ENCODE data around the gene THBS2. TPM values are rescaled to one million over a fixed set of nuclear protein-coding genes. Genes with fewer than 3 reads are reported as not detected.
A peak's percentile ranks its signal among the peaks of the same experiment; 100 is the strongest.
"Not testable (repeated sequence)": the region's sequence is repeated elsewhere in the genome, so short reads cannot be mapped to it uniquely, and the experiment has no call there.

The THBS2 gene
- total RNA-seq, 1 experiment from 2014 or later = not detected

- DNase-seq (ENCODE audit: low spot score) = no peak
Observed at GRCh38 chr6:169273511-169273910, 19.9 kb upstream of the THBS2 start.

GRCh38 chr6:169271877-169272216, 18.2 kb upstream of the THBS2 start:
- DNase-seq (ENCODE audit: low spot score) = no peak

GRCh38 chr6:169271158-169271876, 17.7 kb upstream of the THBS2 start:
- no peak for DNase-seq (ENCODE audit: low spot score)

GRCh38 chr6:169270077-169270380, 16.4 kb upstream of the THBS2 start:
- DNase-seq (ENCODE audit: low spot score) = not testable (repeated sequence)

- no peak for DNase-seq (ENCODE audit: low spot score)
Observed at GRCh38 chr6:169269180-169270076, 15.8 kb upstream of the THBS2 start.

- no peak for DNase-seq (ENCODE audit: low spot score)
Observed at GRCh38 chr6:169268276-169268675, 14.6 kb upstream of the THBS2 start.

- DNase-seq (ENCODE audit: low spot score) = no peak
Observed at GRCh38 chr6:169266746-169267591, 13.3 kb upstream of the THBS2 start.

GRCh38 chr6:169266261-169266660, 12.6 kb upstream of the THBS2 start:
- DNase-seq (ENCODE audit: low spot score) = no peak

GRCh38 chr6:169265486-169266131, 12.0 kb upstream of the THBS2 start:
- no peak for DNase-seq (ENCODE audit: low spot score)

- DNase-seq (ENCODE audit: low spot score) = peak; percentile 29
Observed at GRCh38 chr6:169263836-169264608, 10.4 kb upstream of the THBS2 start.

GRCh38 chr6:169263374-169263773, 9.7 kb upstream of the THBS2 start:
- DNase-seq (ENCODE audit: low spot score) = no peak

GRCh38 chr6:169262602-169263001, 9.0 kb upstream of the THBS2 start:
- not testable (repeated sequence) for DNase-seq (ENCODE audit: low spot score)

GRCh38 chr6:169256518-169256917, 2.9 kb upstream of the THBS2 start:
- no peak for DNase-seq (ENCODE audit: low spot score)

- no peak for DNase-seq (ENCODE audit: low spot score)
Observed at GRCh38 chr6:169256061-169256460, 2.4 kb upstream of the THBS2 start.

- no peak for DNase-seq (ENCODE audit: low spot score)
Observed at GRCh38 chr6:169255643-169256042, 2.0 kb upstream of the THBS2 start.

GRCh38 chr6:169254456-169255316, 1.0 kb upstream of the THBS2 start:
- DNase-seq (ENCODE audit: low spot score) = no peak

- DNase-seq (ENCODE audit: low spot score) = no peak
Observed at GRCh38 chr6:169252505-169253189, 999 bp downstream of the THBS2 start.

- no peak for DNase-seq (ENCODE audit: low spot score)
Observed at GRCh38 chr6:169251822-169252504, 1.7 kb downstream of the THBS2 start.

GRCh38 chr6:169251371-169251802, 2.3 kb downstream of the THBS2 start:
- DNase-seq (ENCODE audit: low spot score) = no peak
